Caco-2 (cell line): ENCODE results near the gene COPRS. TPM values are rescaled to one million over a fixed set of nuclear protein-coding genes. Genes with fewer than 3 reads are reported as not detected.

Experiments used
- Bru-seq: library from RNA; stranded (reverse); fragments of 400-500 nt; gene quantifications from one replicate; lab custom pipeline; 2021; lab: Mats Ljungman, UMichigan
- BruChase-seq, 2 experiments: library from RNA; stranded (reverse); fragments of 400-500 nt; gene quantifications; one replicate each; lab custom pipeline; 2021; lab: Mats Ljungman, UMichigan
- BruUV-seq: library from RNA; stranded (reverse); fragments of 400-500 nt; replicated peaks from 2 replicates; lab custom pipeline; 2021; lab: Mats Ljungman, UMichigan
- CTCF ChIA-PET: fragments of 300-600 bp; sonication (Branson Sonifier 250); formaldehyde crosslinking; loops from one replicate; lab custom pipeline; 2022; ENCODE audit warnings: antibody characterized with exemption; lab: Charles Lee
- POLR2A ChIA-PET: fragments of 300-600 bp; sonication (Branson Sonifier 250); formaldehyde crosslinking; loops from one replicate; lab custom pipeline; 2022; ENCODE audit warnings: antibody characterized with exemption; lab: Charles Lee
- DNase-seq, 2 experiments: peaks; one replicate each; pipeline versions ENCODE4 v3.0.0 to v3.0.0-alpha.2; 2020 to 2022
- H3K27me3 ChIP-seq: replicated peaks from 2 replicates; pipeline ENCODE4 v1.6.0; 2011; ENCODE audit warnings: low read length; ENCODE audit not compliant: control insufficient read depth, insufficient read depth
- H3K36me3 ChIP-seq: 2 replicates; pipeline ENCODE4 v1.5.1; 2011; ENCODE audit warnings: low read length; ENCODE audit not compliant: control insufficient read depth, insufficient read depth
- H3K4me1 ChIP-seq: fragments of 250-450 bp; sonication (Bioruptor Pico); 2 replicates; pipeline ENCODE4 v1.5.1; 2020; ENCODE audit warnings: mild to moderate bottlenecking
- H3K4me3 ChIP-seq: 2 replicates; pipeline ENCODE4 v1.5.1; 2011; ENCODE audit warnings: low read depth, mild to moderate bottlenecking, control low read depth, low read length
- H3K9me3 ChIP-seq: fragments of 250-450 bp; sonication (Bioruptor Pico); 2 replicates; pipeline ENCODE4 v1.5.1; 2020; ENCODE audit warnings: mild to moderate bottlenecking, moderate library complexity
- H3K27ac Mint-ChIP-seq: one replicate; pipeline ENCODE4 v1.8.0; 2022; ENCODE audit warnings: mixed read lengths; ENCODE audit not compliant: unreplicated experiment
- H3K27me3 Mint-ChIP-seq: one replicate; pipeline ENCODE4 v1.8.0; 2022; ENCODE audit warnings: mixed read lengths; ENCODE audit not compliant: insufficient read depth, unreplicated experiment
- H3K36me3 Mint-ChIP-seq: one replicate; pipeline ENCODE4 v1.8.0; 2022; ENCODE audit warnings: mild to moderate bottlenecking, mixed read lengths; ENCODE audit not compliant: insufficient read depth, unreplicated experiment
- H3K4me1 Mint-ChIP-seq: one replicate; pipeline ENCODE4 v1.8.0; 2022; ENCODE audit warnings: low read depth, mixed read lengths; ENCODE audit not compliant: unreplicated experiment
- H3K4me3 Mint-ChIP-seq: one replicate; pipeline ENCODE4 v1.8.0; 2022; ENCODE audit warnings: mild to moderate bottlenecking, moderate library complexity, mixed read lengths; ENCODE audit not compliant: unreplicated experiment
- H3K9me3 Mint-ChIP-seq: one replicate; pipeline ENCODE4 v1.8.0; 2022; ENCODE audit warnings: mixed read lengths; ENCODE audit not compliant: unreplicated experiment
- intact Hi-C: fragments of 100-400 bp; cut with micrococcal nuclease; formaldehyde crosslinking; loops from one replicate; pipeline ENCODE4 v1.10.0; 2022; ENCODE audit not compliant: unreplicated experiment
- long read RNA-seq: library from polyadenylated mRNA; stranded (forward); transcript quantifications from one replicate; pipeline ENCODE4 v2.0.0, GENCODE V29; 2022
- total RNA-seq: library from RNA; stranded (reverse); gene quantifications from 2 replicates; pipeline ENCODE4 v1.2.3, GENCODE V29; 2022
- TF ChIP-seq, protein P1 (sequence below), 2 experiments: fragments of 200-600 bp in 1 of 2; IDR thresholded peaks; 1 replicate in 1 of 2; 2 replicates in 1 of 2; pipeline versions ENCODE4 v1.5.1 to v1.8.0; 2011 to 2022; ENCODE audit warnings: antibody characterized with exemption in 1 of 2, control low read depth in 1 of 2, inconsistent platforms in 1 of 2, low read depth in 1 of 2, low read length in 1 of 2, mild to moderate bottlenecking in 1 of 2, moderate library complexity in 1 of 2; ENCODE audit not compliant: insufficient read depth in 1 of 2, severe bottlenecking in 1 of 2, unreplicated experiment in 1 of 2

COPRS gene, protein sequence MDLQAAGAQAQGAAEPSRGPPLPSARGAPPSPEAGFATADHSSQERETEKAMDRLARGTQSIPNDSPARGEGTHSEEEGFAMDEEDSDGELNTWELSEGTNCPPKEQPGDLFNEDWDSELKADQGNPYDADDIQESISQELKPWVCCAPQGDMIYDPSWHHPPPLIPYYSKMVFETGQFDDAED
- total RNA-seq (56.7 and 62.2 TPM in 2 replicates), Bru-seq, nascent RNA (percentile 80 among the genes with signal in this experiment), BruChase-seq, experiment 1, labeled RNA remaining after a 2-hour chase (percentile 82 among the genes with signal in this experiment), BruChase-seq, experiment 2, labeled RNA remaining after a 6-hour chase (percentile 90 among the genes with signal in this experiment)
- long read RNA-seq, transcript COPRS-201 (4 exons, 968 nt), result major isoform, 115 of 120 reads
- long read RNA-seq, partial matches to known transcripts, result 2 of 120 reads
- long read RNA-seq, other reads (novel, unspliced or antisense), result 1 of 120 reads

DNA sequence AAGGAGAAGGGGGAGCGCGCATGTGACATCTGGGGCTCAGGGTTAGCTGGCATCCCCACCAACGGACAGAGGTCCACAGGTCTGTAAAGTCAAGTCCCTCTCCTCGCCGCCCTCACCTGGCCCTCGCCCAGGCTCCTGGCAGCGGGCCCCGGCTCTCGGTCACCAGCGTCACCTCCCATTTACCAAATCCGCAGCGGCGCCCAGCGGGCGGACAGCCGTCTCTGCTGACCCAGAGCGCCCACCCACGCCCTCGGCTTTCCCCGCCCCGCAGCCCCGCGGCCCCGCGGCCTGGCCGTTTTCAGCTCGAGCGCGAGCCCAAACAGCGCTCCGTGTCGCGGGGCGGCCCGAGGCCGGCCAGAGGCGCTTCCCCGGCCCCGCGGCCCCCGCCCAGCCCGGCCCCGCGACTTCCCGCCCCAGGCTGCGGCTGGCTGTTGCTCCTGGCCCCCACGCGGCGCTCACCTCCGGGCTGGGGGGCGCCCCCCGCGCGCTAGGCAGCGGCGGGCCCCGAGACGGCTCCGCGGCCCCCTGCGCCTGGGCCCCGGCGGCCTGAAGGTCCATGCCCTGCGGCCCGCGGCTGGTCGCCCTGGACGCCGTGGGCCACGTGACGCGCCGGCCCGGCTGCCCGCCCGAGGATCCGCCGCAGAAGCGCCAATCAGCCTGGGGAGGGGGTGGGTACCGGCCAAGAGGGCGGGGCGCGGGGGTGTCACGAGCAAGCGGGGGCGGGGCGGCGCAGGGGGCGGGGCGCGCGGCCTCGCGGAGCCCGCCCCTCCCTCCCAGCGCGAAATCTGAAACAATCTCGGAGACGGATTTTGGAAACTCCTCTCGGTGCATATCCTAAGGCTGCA is at the start of gene COPRS:
Gene COPRS (minus strand): TSS at position 603 of the 845 bp plus-strand sequence. CDS start 45 bp downstream, at position 558.
- peak within 1 kb of the TSS; percentile 77 for H3K4me3 Mint-ChIP-seq
- POLR2A ChIA-PET, result interaction anchor here (0.5 to 1.2 kb wide), 3 partner anchors 42 to 297 kb away, joined by 3 to 8 read pairs (median 5); partner anchors contain the start of gene UTP6

DNA sequence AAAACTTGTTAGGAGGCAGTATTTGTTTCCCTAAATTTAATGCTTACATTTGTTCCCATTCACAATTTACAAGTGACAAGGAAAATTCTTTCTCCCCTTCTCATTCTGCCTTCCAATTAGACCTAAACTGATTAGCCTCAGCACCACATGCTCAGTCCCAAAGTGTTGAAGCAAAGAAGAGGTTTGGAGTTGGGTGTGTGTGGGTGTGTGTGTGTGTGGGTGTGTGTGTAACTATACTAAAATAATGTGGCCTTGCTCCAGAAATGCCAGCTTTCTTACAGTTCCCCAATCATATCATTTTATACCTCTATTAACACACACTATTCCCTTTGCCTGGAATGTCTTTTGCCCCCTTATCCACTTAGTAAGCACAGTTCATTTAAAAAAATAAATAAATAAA is 49.3 kb upstream of the COPRS start:
- no peak overlapping the region for H3K4me3 ChIP-seq
- intact Hi-C loops, result no loop called here
- no peaks in the 10 kb centered on the region for H3K27me3 ChIP-seq
- H3K36me3 ChIP-seq, result no peaks in the 10 kb centered on the region
- no TSS peak for BruUV-seq
- ChIA-PET POLR2A (no interaction called here), CTCF (no interaction called here)
- Mint-ChIP-seq H3K9me3 (no peaks in the 10 kb centered on the region), H3K27ac (no peak overlapping the region), H3K4me1 (no peaks in the 10 kb centered on the region), H3K36me3 (peaks cover 4% of the 10 kb centered on the region), H3K4me3 (no peak overlapping the region), H3K27me3 (peaks cover 10% of the 10 kb centered on the region)
- no peak for DNase-seq
- H3K9me3 ChIP-seq, result no peaks in the 10 kb centered on the region
- no peaks in the 10 kb centered on the region for H3K4me1 ChIP-seq
- TF ChIP-seq, protein P1, sequence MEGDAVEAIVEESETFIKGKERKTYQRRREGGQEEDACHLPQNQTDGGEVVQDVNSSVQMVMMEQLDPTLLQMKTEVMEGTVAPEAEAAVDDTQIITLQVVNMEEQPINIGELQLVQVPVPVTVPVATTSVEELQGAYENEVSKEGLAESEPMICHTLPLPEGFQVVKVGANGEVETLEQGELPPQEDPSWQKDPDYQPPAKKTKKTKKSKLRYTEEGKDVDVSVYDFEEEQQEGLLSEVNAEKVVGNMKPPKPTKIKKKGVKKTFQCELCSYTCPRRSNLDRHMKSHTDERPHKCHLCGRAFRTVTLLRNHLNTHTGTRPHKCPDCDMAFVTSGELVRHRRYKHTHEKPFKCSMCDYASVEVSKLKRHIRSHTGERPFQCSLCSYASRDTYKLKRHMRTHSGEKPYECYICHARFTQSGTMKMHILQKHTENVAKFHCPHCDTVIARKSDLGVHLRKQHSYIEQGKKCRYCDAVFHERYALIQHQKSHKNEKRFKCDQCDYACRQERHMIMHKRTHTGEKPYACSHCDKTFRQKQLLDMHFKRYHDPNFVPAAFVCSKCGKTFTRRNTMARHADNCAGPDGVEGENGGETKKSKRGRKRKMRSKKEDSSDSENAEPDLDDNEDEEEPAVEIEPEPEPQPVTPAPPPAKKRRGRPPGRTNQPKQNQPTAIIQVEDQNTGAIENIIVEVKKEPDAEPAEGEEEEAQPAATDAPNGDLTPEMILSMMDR (IDR thresholded peaks at IDR 0.05; ENCODE audit: insufficient read depth in 1 of 2, low read depth in 1 of 2, low read length in 1 of 2, severe bottlenecking in 1 of 2, unreplicated experiment in 1 of 2), result no peak

More for the DNA sequence above, at the start of gene COPRS:
- no peaks in the 10 kb centered on the region for H3K9me3 Mint-ChIP-seq
- TF ChIP-seq, protein P1 (IDR thresholded peaks at IDR 0.05; ENCODE audit: insufficient read depth in 1 of 2, low read depth in 1 of 2, low read length in 1 of 2, severe bottlenecking in 1 of 2, unreplicated experiment in 1 of 2), result peak in 1 of 2 experiments; percentile 9
- Histone ChIP-seq H3K36me3 (peaks cover 1% of the 10 kb centered on the region; the same call in 1 of the 2 replicates), H3K27me3 (no peaks in the 10 kb centered on the region), H3K4me1 (no peaks in the 10 kb centered on the region), H3K9me3 (no peaks in the 10 kb centered on the region), H3K4me3 (peak within 1 kb of the TSS; percentile 81)
- H3K27ac Mint-ChIP-seq, result peak within 1 kb of the TSS; percentile 26
- intact Hi-C loops, result loop anchor here (1.0 kb wide), 1 partner anchor 42 kb away; the partner anchor contains the start of gene UTP6
- no TSS peak for BruUV-seq
- H3K27me3 Mint-ChIP-seq, result no peaks in the 10 kb centered on the region
- H3K36me3 Mint-ChIP-seq, result peaks cover 30% of the 10 kb centered on the region
- DNase-seq, result peak; percentile 92 to 93
- CTCF ChIA-PET, result interaction anchor here (0.9 to 1.1 kb wide), 2 partner anchors 16 to 42 kb away, joined by 3 to 6 read pairs; partner anchors contain the start of gene UTP6
- H3K4me1 Mint-ChIP-seq, result peaks cover 26% of the 10 kb centered on the region
